Breast epithelium (tissue), 4 donors: ENCODE results near the gene KRTAP5-7. TPM values are rescaled to one million over a fixed set of nuclear protein-coding genes. Genes with fewer than 3 reads are reported as not detected.

ENCODE experiments used
- DNase-seq, 2 donors: peaks; one replicate each; pipeline ENCODE4 v3.0.0-alpha.2; 2019; ENCODE audit warnings: low spot score in 2 of 2
- H3K27ac ChIP-seq, 2 donors: fragments of 200-600 bp; sonication (generic) in 1 of 2; one replicate each; pipeline ENCODE4 v1.5.1; 2016 to 2019; ENCODE audit warnings: mild to moderate bottlenecking in 1 of 2
- H3K27me3 ChIP-seq, 2 donors: fragments of 200-600 bp; sonication (generic) in 1 of 2; one replicate each; pipeline versions ENCODE4 v1.5.1 to v1.6.0; 2017 to 2019; ENCODE audit warnings: control low read depth in 1 of 2, mild to moderate bottlenecking in 1 of 2
- H3K36me3 ChIP-seq: fragments of 200-600 bp; one replicate; pipeline ENCODE4 v1.5.1; 2019
- H3K4me1 ChIP-seq, 2 donors: fragments of 200-600 bp; sonication (generic); one replicate each; pipeline ENCODE4 v1.5.1; 2016 to 2019; ENCODE audit warnings: control low read depth in 1 of 2
- H3K4me3 ChIP-seq, 3 donors: fragments of 200-600 bp; sonication (generic); 1 replicate in 2 of 3; 2 replicates in 1 of 3; pipeline ENCODE4 v1.5.1; 2016 to 2019; ENCODE audit warnings: mild to moderate bottlenecking in 3 of 3, moderate library complexity in 2 of 3
- H3K9me3 ChIP-seq, 2 donors: fragments of 200-600 bp; sonication (generic) in 1 of 2; one replicate each; pipeline ENCODE4 v1.5.1; 2016 to 2019; ENCODE audit warnings: control low read depth in 1 of 2
- POLR2A ChIP-seq: fragments of 450-650 bp; IDR thresholded peaks from one replicate; pipeline ENCODE4 v1.6.1; 2016; ENCODE audit warnings: antibody characterized with exemption, mild to moderate bottlenecking, moderate library complexity
- POLR2AphosphoS5 ChIP-seq, 3 donors: sonication (generic); formaldehyde crosslinking; IDR thresholded peaks; one replicate each; pipeline ENCODE4 v1.6.1; 2017; ENCODE audit warnings: antibody characterized with exemption in 3 of 3
- intact Hi-C: fragments of 100-400 bp; cut with DNase I; formaldehyde crosslinking; loops from one replicate; pipeline ENCODE4 v1.15.1; 2023; ENCODE audit warnings: low total_unique reads
- total RNA-seq, 3 donors: library from RNA; depleted of rRNA; stranded (reverse); fragments of >200 nt; gene quantifications; one replicate each; pipeline ENCODE4 v1.1.0, GENCODE V29; 2016
- TF ChIP-seq, protein P1 (sequence below), 3 donors: fragments of 450-650 bp; IDR thresholded peaks; one replicate each; pipeline ENCODE4 v1.5.1; 2016 to 2017; ENCODE audit warnings: antibody characterized with exemption in 3 of 3, mild to moderate bottlenecking in 3 of 3, moderate library complexity in 3 of 3

KRTAP5-7 gene
- total RNA-seq, 3 donors from 2014 or later, result 0.16 TPM; not detected in 2

DNA sequence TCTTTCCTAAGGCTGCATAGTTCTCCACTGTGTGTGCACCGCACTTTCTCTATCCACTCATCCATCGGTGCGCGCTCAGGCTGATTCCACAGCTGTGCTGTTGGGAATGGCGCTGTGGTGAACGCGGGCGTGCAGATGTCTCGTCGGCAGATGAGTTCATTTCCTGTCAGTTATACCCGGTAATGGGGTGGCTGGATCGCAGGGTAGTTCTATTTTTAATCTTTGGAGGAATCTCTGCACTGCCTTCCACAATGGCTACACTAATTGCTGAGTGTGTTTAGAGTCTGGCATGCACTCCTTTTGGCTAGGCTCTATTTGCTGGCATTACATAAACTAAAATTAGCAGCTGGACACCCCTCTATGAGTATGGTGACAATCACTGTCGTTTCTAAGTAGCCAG is 27.9 kb upstream of the KRTAP5-7 start:
- DNase-seq, result no peak
- no peak for TF ChIP-seq POLR2AphosphoS5 (IDR thresholded peaks at IDR 0.05)
- TF ChIP-seq POLR2A, result no peak
- TF ChIP-seq, protein P1, sequence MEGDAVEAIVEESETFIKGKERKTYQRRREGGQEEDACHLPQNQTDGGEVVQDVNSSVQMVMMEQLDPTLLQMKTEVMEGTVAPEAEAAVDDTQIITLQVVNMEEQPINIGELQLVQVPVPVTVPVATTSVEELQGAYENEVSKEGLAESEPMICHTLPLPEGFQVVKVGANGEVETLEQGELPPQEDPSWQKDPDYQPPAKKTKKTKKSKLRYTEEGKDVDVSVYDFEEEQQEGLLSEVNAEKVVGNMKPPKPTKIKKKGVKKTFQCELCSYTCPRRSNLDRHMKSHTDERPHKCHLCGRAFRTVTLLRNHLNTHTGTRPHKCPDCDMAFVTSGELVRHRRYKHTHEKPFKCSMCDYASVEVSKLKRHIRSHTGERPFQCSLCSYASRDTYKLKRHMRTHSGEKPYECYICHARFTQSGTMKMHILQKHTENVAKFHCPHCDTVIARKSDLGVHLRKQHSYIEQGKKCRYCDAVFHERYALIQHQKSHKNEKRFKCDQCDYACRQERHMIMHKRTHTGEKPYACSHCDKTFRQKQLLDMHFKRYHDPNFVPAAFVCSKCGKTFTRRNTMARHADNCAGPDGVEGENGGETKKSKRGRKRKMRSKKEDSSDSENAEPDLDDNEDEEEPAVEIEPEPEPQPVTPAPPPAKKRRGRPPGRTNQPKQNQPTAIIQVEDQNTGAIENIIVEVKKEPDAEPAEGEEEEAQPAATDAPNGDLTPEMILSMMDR (IDR thresholded peaks at IDR 0.05), result no peak

DNA sequence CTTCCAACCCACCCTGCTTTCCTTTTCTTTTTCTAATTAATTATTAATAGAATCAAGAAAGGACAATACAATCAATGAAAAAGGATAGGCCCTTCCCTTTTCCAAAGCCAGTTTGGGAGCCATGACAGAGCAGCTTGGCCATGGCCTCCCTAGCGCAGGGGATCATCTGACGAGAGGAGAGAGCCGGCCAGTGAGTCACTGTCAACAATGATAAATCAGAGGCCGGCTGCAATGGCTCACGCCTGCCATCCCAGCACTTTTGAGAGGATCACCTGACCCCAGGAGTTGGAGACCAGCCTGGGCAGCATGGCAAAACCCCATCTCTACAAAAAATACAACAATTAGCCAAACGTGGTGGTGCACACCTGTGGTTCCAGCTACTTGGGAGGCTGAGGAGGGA is 27.5 kb upstream of the KRTAP5-7 start:
- no peaks in the 10 kb centered on the region for H3K9me3 ChIP-seq
- no peaks in the 10 kb centered on the region for H3K4me1 ChIP-seq
- H3K27ac ChIP-seq, result no peak overlapping the region
- intact Hi-C loops, result no loop called here
- H3K36me3 ChIP-seq, result peaks cover 4% of the 10 kb centered on the region
- H3K27me3 ChIP-seq, result no peaks in the 10 kb centered on the region
- H3K4me3 ChIP-seq, result no peak overlapping the region
- TF ChIP-seq POLR2A, result no peak
- DNase-seq, result no peak

More for the DNA sequence above, 27.9 kb upstream of the KRTAP5-7 start:
- peaks cover 4% of the 10 kb centered on the region for H3K36me3 ChIP-seq
- H3K4me1 ChIP-seq, result no peaks in the 10 kb centered on the region
- no peak overlapping the region for H3K27ac ChIP-seq
- no peak overlapping the region for H3K4me3 ChIP-seq
- H3K27me3 ChIP-seq, result no peaks in the 10 kb centered on the region
- intact Hi-C loops, result no loop called here
- no peaks in the 10 kb centered on the region for H3K9me3 ChIP-seq

DNA sequence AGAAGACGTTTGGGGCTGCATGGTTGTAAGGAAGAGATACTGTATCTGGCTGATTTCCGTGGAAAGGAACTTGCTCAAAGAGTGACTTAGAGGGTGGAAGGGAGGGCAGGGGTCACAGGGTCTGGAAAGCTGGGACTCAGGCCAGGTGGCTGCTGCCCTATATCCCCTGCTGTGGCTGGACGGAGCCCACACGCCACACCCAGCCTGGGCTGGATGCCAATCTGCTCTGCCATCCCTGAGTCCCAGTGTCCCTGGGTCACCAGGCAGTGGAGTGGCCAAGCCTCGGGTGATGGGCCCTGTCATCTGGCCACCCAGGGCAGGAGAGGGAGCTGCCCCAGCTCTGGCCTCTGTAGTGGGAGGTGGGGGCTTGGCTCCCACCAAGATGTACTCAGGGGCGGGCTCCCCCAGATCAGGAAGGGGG is 26.5 kb upstream of the KRTAP5-7 start:
- no peak overlapping the region for H3K4me3 ChIP-seq
- no peaks in the 10 kb centered on the region for H3K27me3 ChIP-seq
- TF ChIP-seq POLR2AphosphoS5 (IDR thresholded peaks at IDR 0.05) (no peak), POLR2A (no peak)
- TF ChIP-seq, protein P1 (IDR thresholded peaks at IDR 0.05), result no peak
- no peak overlapping the region for H3K27ac ChIP-seq
- no peaks in the 10 kb centered on the region for H3K9me3 ChIP-seq
- no peaks in the 10 kb centered on the region for H3K4me1 ChIP-seq
- intact Hi-C loops, result no loop called here
- H3K36me3 ChIP-seq, result peaks cover 4% of the 10 kb centered on the region
- DNase-seq, result no peak

DNA sequence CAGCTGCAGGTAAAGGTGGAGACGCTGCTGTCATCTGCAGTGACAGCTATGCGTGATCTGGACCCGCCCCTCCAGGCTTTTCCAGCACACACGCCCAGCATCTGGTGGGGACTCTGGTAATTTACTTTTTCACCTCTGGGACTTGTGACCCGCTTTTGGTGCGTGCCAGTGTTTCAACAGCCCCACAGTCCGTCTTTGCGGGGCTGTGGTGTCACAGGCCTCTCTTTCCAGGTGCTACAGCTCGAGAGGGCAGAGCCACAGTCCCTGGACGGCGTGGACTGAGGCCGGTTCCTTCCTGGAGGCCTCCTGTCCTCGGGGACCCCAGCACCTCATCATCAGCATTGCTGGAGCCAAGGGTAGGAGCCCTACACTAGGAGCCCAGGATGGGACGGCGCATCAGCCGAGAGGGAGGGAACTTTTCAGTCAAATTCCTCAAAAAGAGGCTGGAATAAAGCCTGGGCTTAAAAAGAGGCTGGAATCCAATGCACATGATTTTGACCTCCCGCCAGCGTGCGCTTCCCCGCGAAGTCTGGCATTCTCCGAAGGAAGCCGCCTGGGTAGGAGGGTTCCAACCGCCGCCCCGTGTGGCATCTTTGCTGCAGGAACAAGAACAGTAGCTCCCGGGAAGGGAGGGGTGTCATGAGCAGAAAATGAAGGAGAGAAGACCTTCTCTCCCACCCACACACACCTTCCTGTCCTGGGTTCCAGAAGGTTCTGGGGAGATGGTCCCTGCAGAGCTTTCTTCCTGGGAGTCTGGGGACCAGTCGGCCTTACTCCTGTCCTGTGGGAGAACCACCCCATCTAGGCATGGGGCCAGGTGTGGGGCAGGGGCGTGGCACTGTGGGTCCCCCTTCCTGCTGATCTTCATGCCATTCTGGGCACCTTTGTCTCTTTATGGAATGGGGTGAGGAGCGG is 25.7 kb upstream of the KRTAP5-7 start:
- H3K27me3 ChIP-seq, result no peaks in the 10 kb centered on the region
- H3K4me1 ChIP-seq, result no peaks in the 10 kb centered on the region
- peaks cover 4% of the 10 kb centered on the region for H3K36me3 ChIP-seq
- H3K4me3 ChIP-seq, result no peak overlapping the region
- no peaks in the 10 kb centered on the region for H3K9me3 ChIP-seq
- TF ChIP-seq, protein P1 (IDR thresholded peaks at IDR 0.05), result no peak
- TF ChIP-seq POLR2AphosphoS5 (IDR thresholded peaks at IDR 0.05) (no peak), POLR2A (no peak)
- intact Hi-C loops, result no loop called here
- no peak overlapping the region for H3K27ac ChIP-seq
- DNase-seq, result no peak

DNA sequence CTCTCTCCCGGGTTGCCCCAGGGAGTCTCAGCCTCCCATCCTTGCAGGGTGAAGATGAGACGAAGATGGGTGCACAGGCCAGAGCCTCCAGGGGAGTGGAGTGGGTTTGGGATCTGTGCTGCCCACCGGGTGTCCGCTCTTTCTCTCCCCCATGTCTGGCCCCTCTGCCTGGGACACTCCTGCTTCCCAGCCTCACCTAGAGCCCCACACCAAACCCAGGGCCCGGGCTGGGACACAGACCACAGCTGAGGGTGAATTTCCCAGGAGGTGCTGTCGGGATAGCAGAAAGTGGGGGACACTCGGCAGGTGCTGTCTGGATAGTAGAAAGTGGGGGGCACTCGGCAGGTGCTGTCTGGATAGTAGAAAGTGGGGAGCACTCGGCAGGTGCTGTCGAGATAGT is 25.0 kb upstream of the KRTAP5-7 start:
- Histone ChIP-seq H3K9me3 (peaks cover under 1 to 1% of the 10 kb centered on the region in 2 donors), H3K27me3 (no peaks in the 10 kb centered on the region), H3K4me3 (no peak overlapping the region), H3K4me1 (no peaks in the 10 kb centered on the region), H3K36me3 (peaks cover 4% of the 10 kb centered on the region), H3K27ac (no peak overlapping the region)
- TF ChIP-seq POLR2AphosphoS5 (IDR thresholded peaks at IDR 0.05), result no peak
- TF ChIP-seq, protein P1 (IDR thresholded peaks at IDR 0.05), result no peak
- no peak for TF ChIP-seq POLR2A
- no peak for DNase-seq
- intact Hi-C loops, result no loop called here
